HG03025 (cell line): Measurements from ENCODE around the gene ADRA2A.

Experiments
- ATAC-seq: cut with Tn5 transposase; IDR thresholded peaks from one replicate; pipeline ENCODE4 v1.9.1; 2021; ENCODE audit warnings: mild to moderate bottlenecking, moderate library complexity; ENCODE audit not compliant: unreplicated experiment, low FRiP score

ADRA2A gene

DNA sequence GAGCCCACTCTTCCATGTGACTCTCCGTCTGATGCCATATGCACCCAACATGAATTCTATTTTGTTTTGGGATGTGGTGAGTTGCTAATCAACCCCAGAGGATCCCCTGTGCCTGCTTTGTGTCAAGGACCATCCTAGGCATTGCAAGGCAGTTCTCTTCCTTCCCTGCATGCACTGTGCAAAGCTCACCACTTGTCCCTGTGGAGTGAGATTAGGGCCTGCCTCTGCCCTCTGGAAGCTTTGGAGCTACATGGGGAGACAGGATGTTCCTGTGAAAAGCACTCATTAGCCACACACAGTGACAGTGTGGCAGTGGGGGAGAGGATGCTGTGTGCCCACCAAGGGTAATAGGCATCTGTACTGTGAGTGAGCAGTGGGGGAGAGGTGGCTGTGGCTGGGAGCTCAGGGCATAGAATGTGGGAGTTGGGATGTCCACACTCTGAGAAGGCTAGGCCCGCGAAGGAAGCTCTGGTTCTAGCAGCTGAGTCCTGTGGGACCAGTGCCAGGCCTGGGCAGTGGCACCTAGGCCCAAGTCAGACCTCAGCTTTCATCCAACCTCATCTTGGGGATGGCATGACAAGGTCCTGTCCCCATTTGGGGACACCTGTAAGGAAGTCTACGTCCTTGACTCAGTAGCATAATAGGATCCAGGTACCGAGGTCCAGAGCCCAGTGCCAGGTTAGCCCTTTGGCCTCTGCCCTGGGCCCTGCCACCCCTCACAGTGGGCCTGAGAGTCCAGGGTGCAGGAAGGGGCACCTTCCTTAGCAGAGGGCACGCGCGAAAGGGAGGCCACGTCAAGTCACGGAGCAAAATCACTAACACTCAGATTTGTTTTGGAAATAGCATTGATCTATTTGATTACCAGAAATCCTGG, 6.6 kb downstream of the ADRA2A start:
- no peak for ATAC-seq

DNA sequence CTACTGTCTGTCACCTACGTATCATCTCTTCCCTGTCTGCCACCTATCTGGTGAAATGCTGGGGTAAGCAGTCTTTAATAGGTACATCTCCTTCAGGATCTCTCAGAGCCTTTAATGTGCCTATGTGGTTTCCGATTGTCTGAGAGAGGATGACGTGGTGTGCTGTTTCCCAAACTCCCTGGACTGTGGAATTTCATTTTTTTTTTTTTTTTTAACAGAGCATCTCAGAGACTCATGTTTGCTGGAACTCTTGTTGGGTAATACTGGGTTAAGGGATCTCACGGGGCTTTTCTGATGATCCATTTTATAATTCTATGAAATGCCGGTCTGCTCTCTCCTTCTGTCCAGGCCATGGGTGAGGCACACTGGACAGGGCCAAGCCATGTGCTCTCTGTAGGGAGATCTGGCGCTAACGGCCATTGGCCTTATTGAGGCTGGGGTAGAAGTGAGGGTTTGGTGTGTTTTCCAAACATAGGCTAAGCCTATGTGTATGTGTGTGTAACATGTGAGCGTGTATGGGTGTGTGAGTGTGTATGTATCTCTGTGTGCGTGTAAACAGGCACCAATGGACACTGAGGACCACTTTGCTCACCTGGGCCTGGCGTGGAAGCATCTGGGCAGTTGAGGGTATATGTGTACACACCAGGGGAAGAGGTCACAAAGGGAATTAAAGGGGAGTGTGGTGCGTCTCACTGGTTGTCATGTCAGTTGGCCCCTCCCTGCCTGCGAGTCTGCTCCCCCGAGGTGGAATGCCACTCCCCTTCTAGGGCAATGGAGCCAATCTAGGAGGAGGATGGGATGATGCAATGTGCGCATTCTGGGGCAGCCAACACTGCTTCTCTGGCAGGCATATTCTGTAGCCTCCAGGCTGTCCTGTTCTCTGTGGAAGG, 7.8 kb downstream of the ADRA2A start:
- no peak for ATAC-seq

DNA sequence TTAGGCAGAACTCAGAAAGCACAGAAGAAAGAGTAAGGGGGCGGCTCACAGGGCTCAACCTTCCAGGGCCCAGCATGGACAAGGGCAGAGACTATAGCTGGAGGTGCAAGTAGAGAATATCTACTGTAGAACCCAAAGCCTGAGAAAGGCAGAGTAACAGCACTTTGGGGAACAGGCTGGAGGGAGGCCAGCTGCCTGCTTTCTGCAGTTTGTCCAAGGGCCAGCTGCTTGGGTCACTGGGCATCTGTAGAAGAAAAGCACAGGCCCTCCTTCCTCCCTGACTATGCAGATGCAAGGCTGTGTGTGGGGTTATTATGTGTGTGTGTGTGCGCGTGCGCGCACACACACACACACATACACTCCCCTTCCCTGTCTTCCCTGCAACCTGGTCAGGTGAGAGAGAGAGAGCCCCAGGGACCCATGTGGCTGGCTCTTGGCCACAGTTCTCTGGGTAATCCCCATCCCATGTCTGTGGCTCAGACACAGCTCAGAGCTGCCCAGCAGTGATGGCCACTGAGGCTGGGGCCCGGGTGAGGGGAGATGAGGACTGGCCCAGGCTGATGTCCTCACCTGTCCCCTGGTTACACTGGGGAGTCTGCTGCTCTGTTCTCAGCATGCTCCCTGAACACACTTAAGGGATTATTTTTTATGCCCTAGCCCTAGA, 9.0 kb downstream of the ADRA2A start:
- no peak for ATAC-seq

DNA sequence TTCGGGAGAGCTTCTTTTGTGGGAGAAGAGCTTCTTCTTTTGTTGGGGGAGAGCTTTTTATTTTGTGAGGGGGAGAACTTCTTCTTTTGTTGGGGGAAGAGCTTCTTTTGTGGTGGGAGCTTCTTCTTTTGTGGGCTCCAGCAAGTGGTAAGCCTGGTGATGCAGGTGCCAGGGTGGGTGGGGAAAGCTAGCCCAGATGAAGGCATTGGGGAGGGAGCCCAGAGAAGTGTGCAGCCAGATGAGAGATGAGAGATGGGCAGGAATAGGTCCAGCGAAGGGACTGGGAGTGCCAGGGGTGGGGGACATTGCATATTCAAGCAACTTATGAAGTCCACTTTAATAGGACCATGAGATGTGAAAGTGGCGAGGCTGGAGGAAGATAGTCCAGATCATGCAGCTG, 9.7 kb downstream of the ADRA2A start:
- no peak for ATAC-seq

- ATAC-seq: no peak
Measured at GRCh38 chr10:111087331-111087756, 10.5 kb downstream of the ADRA2A start.

- ATAC-seq: no peak
Measured at GRCh38 chr10:111087968-111088505, 11.2 kb downstream of the ADRA2A start.

- ATAC-seq: no peak
Measured at GRCh38 chr10:111089293-111089692, 12.5 kb downstream of the ADRA2A start.

DNA sequence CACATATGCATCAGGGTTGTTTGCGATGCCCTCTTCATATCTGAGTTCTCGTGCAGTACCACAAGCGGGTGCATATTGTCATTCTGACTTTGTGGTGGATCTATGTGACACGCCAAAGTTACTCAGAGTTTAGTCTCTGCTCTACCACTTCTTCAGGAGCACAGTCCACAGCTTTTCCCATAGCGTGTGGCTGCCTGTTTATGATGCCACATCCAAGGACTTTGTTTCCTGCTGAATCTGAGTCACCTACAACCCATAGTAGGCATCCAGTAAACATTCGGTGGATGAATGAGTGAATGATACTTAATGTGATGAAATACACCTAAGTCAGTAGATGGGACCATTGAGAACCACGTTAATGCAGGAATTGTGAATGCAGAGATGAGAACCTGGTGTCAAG, 15.0 kb downstream of the ADRA2A start:
- ATAC-seq: no peak

DNA sequence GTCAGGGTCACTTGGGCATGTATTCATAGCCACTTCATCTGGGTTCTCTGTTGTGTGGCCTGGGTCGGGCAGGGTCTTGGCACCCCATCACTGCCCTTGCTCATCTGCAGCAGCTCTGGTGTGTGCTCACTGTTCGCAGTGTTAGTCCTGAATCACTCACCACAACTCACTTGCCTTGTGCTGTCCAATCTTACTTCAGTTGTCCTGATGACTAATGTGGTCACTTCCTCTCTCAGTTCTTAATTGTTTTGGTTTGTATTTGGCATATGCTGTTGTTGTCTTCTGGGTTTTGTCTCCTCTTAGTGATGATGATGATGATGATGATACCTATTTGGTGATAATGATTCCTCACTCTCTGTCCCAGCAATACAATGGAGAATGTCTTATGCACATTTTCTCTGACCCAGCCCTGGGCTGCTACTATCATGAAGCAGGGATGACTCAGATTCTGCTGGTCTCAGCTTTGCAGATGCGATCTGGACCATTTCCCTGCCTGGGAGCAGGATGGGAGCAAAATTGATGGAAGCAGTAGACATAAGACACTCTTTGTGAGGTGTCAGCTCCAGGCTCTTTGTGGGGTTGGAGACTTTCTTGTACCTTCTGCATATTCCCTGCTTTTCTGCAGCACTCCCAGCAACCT, 17.0 kb downstream of the ADRA2A start:
- ATAC-seq: no peak

GRCh38 chr10:111098679-111099437, 22.0 kb downstream of the ADRA2A start:
- ATAC-seq: no peak

DNA sequence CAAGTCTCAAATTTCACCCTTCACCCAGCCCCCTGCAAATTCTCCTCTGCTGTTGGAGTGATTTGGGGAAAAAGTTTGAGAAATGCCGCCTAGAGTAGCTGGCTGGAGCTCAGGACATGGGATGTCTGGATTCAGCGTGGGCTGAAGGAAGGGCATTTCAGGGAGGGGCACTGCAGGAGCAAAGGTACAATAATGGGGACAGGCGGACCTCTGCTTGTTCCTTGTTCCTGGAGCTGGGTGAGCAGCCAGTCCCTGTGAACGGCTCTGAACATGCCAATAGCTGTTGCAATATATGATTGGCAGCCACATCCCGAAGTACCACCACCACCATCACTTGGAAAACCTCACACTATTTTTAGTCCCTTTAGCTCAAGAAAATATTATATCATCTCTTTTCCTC, 23.4 kb downstream of the ADRA2A start:
- no peak for ATAC-seq

DNA sequence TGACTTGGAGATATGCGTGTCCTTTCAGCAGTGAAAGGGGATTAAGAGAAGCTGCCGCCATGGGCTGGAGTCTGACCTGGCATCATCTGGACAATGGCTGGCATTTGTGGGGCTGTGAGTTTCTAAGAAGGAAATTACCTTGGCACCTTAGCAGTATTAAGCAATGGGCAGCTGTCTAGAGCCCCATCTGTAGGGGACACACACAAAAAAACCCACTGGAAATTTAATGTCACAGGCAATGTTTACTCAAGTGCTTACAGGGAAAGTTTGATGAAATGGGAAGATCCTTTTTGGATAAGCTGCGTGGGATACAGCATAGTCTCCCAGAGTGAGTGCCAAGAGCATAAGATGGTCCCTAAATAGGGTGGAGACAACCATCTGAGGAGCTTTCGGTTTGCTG, 25.0 kb downstream of the ADRA2A start:
- ATAC-seq: no peak

- ATAC-seq: no peak
Measured at GRCh38 chr10:111102359-111102837, 25.6 kb downstream of the ADRA2A start.

DNA sequence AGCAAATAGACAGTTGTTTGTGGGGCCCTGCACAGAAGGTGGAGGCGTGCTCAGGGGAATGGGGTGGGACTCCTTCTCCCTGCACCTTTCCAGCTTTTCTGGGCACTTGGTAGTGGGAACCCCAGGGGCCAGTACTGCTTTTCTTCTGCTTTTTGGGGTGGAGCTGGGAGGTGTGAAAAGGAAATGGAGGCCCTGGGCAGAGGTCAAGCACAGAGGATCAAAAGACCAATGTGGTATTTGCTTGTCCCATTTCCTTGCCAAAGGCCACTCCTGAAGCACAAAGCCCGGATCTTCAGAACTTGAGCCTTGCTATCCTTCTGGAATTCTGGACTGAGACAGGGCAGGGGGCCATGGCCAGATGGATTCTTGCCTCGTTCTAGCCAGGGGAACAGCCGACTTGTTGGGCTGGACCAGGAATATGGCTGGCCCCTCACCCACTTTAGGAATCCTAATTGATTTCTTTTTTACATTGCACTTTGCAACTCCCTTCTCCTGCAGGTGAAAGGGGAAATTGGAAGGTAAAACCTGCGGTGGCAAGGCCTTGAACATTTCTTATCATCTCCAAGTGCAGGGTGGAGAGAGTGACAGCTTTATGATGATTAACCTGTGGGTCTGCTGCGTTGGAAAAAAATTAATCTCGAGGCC, 26.5 kb downstream of the ADRA2A start:
- no peak for ATAC-seq

GRCh38 chr10:111104811-111105210, 28.0 kb downstream of the ADRA2A start:
- ATAC-seq: no peak

- no peak for ATAC-seq
Measured at GRCh38 chr10:111106081-111106480, 29.3 kb downstream of the ADRA2A start.

DNA sequence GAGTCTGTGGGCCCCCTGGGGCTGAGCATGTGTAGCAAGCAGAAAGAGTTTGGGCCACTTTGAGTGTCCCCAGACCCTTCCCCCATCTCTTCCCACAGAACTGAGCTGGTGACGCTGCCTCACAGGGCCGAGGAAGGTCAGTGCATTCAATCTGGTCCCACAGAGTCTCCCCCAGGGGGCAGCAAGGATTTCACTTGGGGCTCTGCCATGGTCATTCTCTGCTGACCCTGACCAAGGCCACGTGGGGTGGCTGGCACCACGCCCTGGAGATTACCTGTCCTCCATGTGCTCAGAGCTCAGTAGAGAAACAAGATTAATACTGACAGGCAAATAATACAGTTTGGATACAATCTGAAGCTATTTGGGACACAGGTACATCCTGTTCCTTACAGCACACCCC, 30.2 kb downstream of the ADRA2A start:
- ATAC-seq: no peak

- ATAC-seq: no peak
Measured at GRCh38 chr10:111107846-111108245, 31.0 kb downstream of the ADRA2A start.

DNA sequence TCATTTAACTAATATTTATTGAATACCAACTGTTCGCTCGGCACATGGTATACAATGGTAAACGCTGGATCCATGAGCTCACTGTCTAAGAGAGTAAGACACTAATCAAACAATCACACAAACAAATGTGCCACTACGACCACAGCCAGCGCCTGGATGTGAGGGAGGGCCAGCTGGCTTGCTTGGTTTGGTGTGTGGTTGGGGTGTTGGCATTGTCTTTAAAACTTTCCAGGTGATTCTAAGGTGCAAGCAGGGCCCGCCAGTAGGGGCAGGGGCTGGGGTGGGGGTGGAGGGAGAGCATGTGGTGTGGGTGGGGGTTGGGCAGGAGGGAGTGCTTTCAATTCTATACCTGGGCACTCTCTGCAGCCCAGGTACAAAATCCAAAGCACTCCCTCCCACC, 31.6 kb downstream of the ADRA2A start:
- no peak for ATAC-seq
